ENCODE measurements around the gene GRHL3.

Gene GRHL3

GRCh38 chr1:24318615-24319311 is 394 bp upstream of the GRHL3 start:
- DNase-seq = no peak

- DNase-seq = no peak
Measured at GRCh38 chr1:24319962-24320361, 805 bp downstream of the GRHL3 start.

- no peak for DNase-seq
Measured at GRCh38 chr1:24321126-24321525, 2.0 kb downstream of the GRHL3 start.

- peak; percentile 50 for DNase-seq
Measured at GRCh38 chr1:24321697-24322469, 2.7 kb downstream of the GRHL3 start.

GRCh38 chr1:24322470-24323177 is 3.5 kb downstream of the GRHL3 start:
- no peak for DNase-seq

GRCh38 chr1:24323281-24323680 is 4.1 kb downstream of the GRHL3 start:
- no peak for DNase-seq

GRCh38 chr1:24324903-24325302 is 5.7 kb downstream of the GRHL3 start:
- DNase-seq = no peak

GRCh38 chr1:24325587-24326449 is 6.7 kb downstream of the GRHL3 start:
- no peak for DNase-seq

GRCh38 chr1:24327486-24327885 is 8.3 kb downstream of the GRHL3 start:
- no peak for DNase-seq

GRCh38 chr1:24327891-24328290 is 8.7 kb downstream of the GRHL3 start:
- no peak for DNase-seq

- DNase-seq = no peak
Measured at GRCh38 chr1:24329331-24329730, 10.2 kb downstream of the GRHL3 start.

- no peak for DNase-seq
Measured at GRCh38 chr1:24329797-24330543, 10.8 kb downstream of the GRHL3 start.

- DNase-seq = no peak
Measured at GRCh38 chr1:24331961-24332673, 13.0 kb downstream of the GRHL3 start.

GRCh38 chr1:24336075-24336474 is 16.9 kb downstream of the GRHL3 start:
- no peak for DNase-seq

GRCh38 chr1:24337455-24337854 is 18.3 kb downstream of the GRHL3 start:
- DNase-seq = no peak

- DNase-seq = no peak
Measured at GRCh38 chr1:24338447-24338846, 19.3 kb downstream of the GRHL3 start.

- no peak for DNase-seq
Measured at GRCh38 chr1:24339996-24340395, 20.8 kb downstream of the GRHL3 start.

GRCh38 chr1:24340770-24341169 is 21.6 kb downstream of the GRHL3 start:
- no peak for DNase-seq

- DNase-seq = no peak
Measured at GRCh38 chr1:24341260-24341659, 22.1 kb downstream of the GRHL3 start.

- no peak for DNase-seq
Measured at GRCh38 chr1:24343412-24344089, 24.4 kb downstream of the GRHL3 start.

All from T1000 (cell line).